GM12878 (cell line): ENCODE measurements around the gene ZNF526. TPM values are rescaled to one million over a fixed set of nuclear protein-coding genes. Genes with fewer than 3 reads are reported as not detected.
A peak's percentile ranks its signal among the peaks of the same experiment; 100 is the strongest.

Experiments used
- ATAC-seq: fragments of 200-7000 bp; cut with Tn5 transposase; 3 replicates; pipeline ENCODE4 v1.9.1; 2020; ENCODE audit warnings: mild to moderate bottlenecking, moderate library complexity
- BruUV-seq: library from RNA; stranded (reverse); fragments of 400-500 nt; replicated peaks from 2 replicates; lab custom pipeline; 2021; lab: Mats Ljungman, UMichigan
- CTCF ChIA-PET: fragments of 300-600 bp; sonication (Branson Sonifier 250); formaldehyde crosslinking; extraction: SDS; loops from one replicate; lab custom pipeline; 2021; ENCODE audit warnings: inconsistent platforms; lab: Yijun Ruan, JAX
- POLR2A ChIA-PET: fragments of 350-600 bp; formaldehyde crosslinking; extraction: SDS; loops from one replicate; lab custom pipeline; 2021; ENCODE audit warnings: inconsistent platforms; lab: Charles Lee
- RAD21 ChIA-PET: fragments of 300-600 bp; sonication (Branson Sonifier 250); formaldehyde crosslinking; loops from one replicate; lab custom pipeline; 2023; ENCODE audit warnings: antibody characterized with exemption; ENCODE audit not compliant: unreplicated experiment; lab: Charles Lee
- SMC1A ChIA-PET: fragments of 300-600 bp; sonication (Branson Sonifier 250); formaldehyde crosslinking; loops from one replicate; lab custom pipeline; 2023; ENCODE audit not compliant: unreplicated experiment, uncharacterized antibody; lab: Charles Lee
- DNase-seq: peaks from one replicate; pipeline ENCODE4 v3.0.0-alpha.2; 2011; ENCODE audit warnings: low read depth, low spot score
- FAIRE-seq: peaks from 3 replicates; lab custom pipeline; 2011; peaks lifted over from hg19 to GRCh38; lab: Jason Lieb, UNC
- H2AFZ ChIP-seq: 2 replicates; pipeline ENCODE4 v1.6.0; 2011; ENCODE audit warnings: low read depth, low read length, control low read depth; ENCODE audit not compliant: control insufficient read depth
- H3K27ac ChIP-seq: 2 replicates; pipeline ENCODE4 v1.5.1; 2011; ENCODE audit warnings: control low read depth; ENCODE audit not compliant: control insufficient read depth, insufficient read depth
- H3K27me3 ChIP-seq, 2 experiments: replicated peaks in 1 of 2; 2 replicates each; pipeline versions ENCODE4 v1.6.0 to v1.6.1; 2011; ENCODE audit warnings: low read length in 1 of 2; ENCODE audit not compliant: control insufficient read depth in 2 of 2, insufficient read depth in 2 of 2
- H3K36me3 ChIP-seq, 2 experiments: 2 replicates each; pipeline ENCODE4 v1.5.1; 2011; ENCODE audit warnings: low read length in 1 of 2; ENCODE audit not compliant: control insufficient read depth in 2 of 2, insufficient read depth in 2 of 2
- H3K4me1 ChIP-seq: 2 replicates; pipeline ENCODE4 v1.6.1; 2011; ENCODE audit warnings: mild to moderate bottlenecking, low read length, moderate library complexity, mixed read lengths; ENCODE audit not compliant: control insufficient read depth, insufficient read depth
- H3K4me2 ChIP-seq: 2 replicates; pipeline ENCODE4 v1.6.0; 2011; ENCODE audit warnings: control low read depth; ENCODE audit not compliant: control insufficient read depth, insufficient read depth
- H3K4me3 ChIP-seq: fragments of 200-600 bp; sonication (generic); 2 replicates; pipeline ENCODE4 v1.5.1; 2016
- H3K79me2 ChIP-seq: 2 replicates; pipeline ENCODE4 v1.6.0; 2011; ENCODE audit warnings: low read length; ENCODE audit not compliant: control insufficient read depth, insufficient read depth
- H3K9ac ChIP-seq: 2 replicates; pipeline ENCODE4 v1.8.0; 2011; ENCODE audit warnings: low read length, control low read depth, mixed read lengths; ENCODE audit not compliant: control insufficient read depth, insufficient read depth
- H3K9me3 ChIP-seq: replicated peaks from 3 replicates; pipeline ENCODE4 v1.5.1; 2011; ENCODE audit warnings: mild to moderate bottlenecking, low read length; ENCODE audit not compliant: control insufficient read depth, insufficient read depth
- H4K20me1 ChIP-seq: 2 replicates; pipeline ENCODE4 v1.6.0; 2011; ENCODE audit not compliant: control insufficient read depth, insufficient read depth
- BCL3 ChIP-seq: IDR thresholded peaks from 2 replicates; pipeline ENCODE4 v1.6.1; 2011; ENCODE audit warnings: borderline replicate concordance, low read depth, mild to moderate bottlenecking, moderate library complexity, low read length; ENCODE audit not compliant: insufficient read depth, poor library complexity, severe bottlenecking
- EGR1 ChIP-seq, 2 experiments: IDR thresholded peaks; 1 replicate in 1 of 2; 2 replicates in 1 of 2; pipeline ENCODE4 v1.6.1; 2011 to 2012; ENCODE audit warnings: low read depth in 2 of 2, low read length in 2 of 2, borderline replicate concordance in 1 of 2, mild to moderate bottlenecking in 1 of 2, moderate library complexity in 1 of 2
- MTA2 ChIP-seq: fragments of 450-650 bp; IDR thresholded peaks from 2 replicates; pipeline ENCODE4 v1.6.1; 2016; ENCODE audit warnings: low read depth, mild to moderate bottlenecking, moderate library complexity
- NRF1 ChIP-seq: conservative IDR thresholded peaks from 2 replicates; pipeline ENCODE4 v1.6.1; 2011; ENCODE audit warnings: mild to moderate bottlenecking, low read depth, low read length, improper control_type of control experiment
- POLR2A ChIP-seq: IDR thresholded peaks from 2 replicates; pipeline ENCODE4 v1.6.1; 2011; ENCODE audit warnings: low read depth, mild to moderate bottlenecking, low read length
- PRDM15 ChIP-seq: fragments of 450-650 bp; formaldehyde crosslinking; IDR thresholded peaks from 2 replicates; pipeline ENCODE4 v1.4.0; 2020; ENCODE audit warnings: mild to moderate bottlenecking, moderate library complexity
- SIN3A ChIP-seq: IDR thresholded peaks from 2 replicates; pipeline ENCODE4 v1.6.1; 2012; ENCODE audit warnings: low read depth, low read length, improper control_type of control experiment
- WGBS: methylation state at CpG from one replicate; pipeline ENCODE4 v1.1.6; 2016; ENCODE audit warnings: low lambda C conversion rate; ENCODE audit not compliant: insufficient replicate concordance, insufficient coverage; ENCODE audit errors: missing lambda C conversion rate; 5-methylcytosine and 5-hydroxymethylcytosine counted together
- in situ Hi-C: fragments of 300-500 bp; cut with MboI; formaldehyde crosslinking; loops from 9 replicates; pipeline ENCODE4 v1.14.3; 2018; ENCODE audit warnings: mixed read lengths
- intact Hi-C: fragments of 100-400 bp; cut with micrococcal nuclease; formaldehyde crosslinking; loops from one replicate; pipeline ENCODE4 v1.14.2; 2022; ENCODE audit not compliant: unreplicated experiment
- polyA plus RNA-seq, 11 experiments: library from polyadenylated mRNA; depleted of rRNA in 4 of 11; unstranded in 6 of 11; stranded (reverse) in 5 of 11; fragments of >200 nt; fragmentation: Nextera tagmentation in 4 of 11; fragmentation: Illumina TruSeq in 1 of 11; extraction: Ambion mirVana in 4 of 11; extraction: Trizol in 1 of 11; gene quantifications; 1 replicate in 1 of 11; 2 replicates in 10 of 11; pipeline versions ENCODE4 v1.2.1 to v1.2.3, GENCODE V29; 2011 to 2016; ENCODE audit warnings: inconsistent platforms in 2 of 11, missing spikeins in 2 of 11, low read depth in 1 of 11
- total RNA-seq, 4 experiments: library from RNA; depleted of rRNA in 3 of 4; stranded (reverse); fragments of >200 nt in 3 of 4; fragmentation: Illumina TruSeq in 1 of 4; extraction: Trizol in 1 of 4; gene quantifications; 2 replicates each; pipeline versions ENCODE4 v1.2.1 to v1.2.3, GENCODE V29; 2013 to 2021

The ZNF526 gene
- total and polyA plus RNA-seq, 10 of the 15 experiments (the other 5 are each of a cell fraction or from before 2014, with no cell fraction given) = 1.8 to 18.3 (median 5.5) TPM

GRCh38 chr19:42233678-42234292 lies 13.7 kb downstream of the ZNF526 start:
- H3K9me3 ChIP-seq = no peaks in the 10 kb centered on the region
- no peak overlapping the region for H3K27ac ChIP-seq
- no peak overlapping the region for H3K9ac ChIP-seq
- no TSS peak for BruUV-seq
- no peak overlapping the region for H3K4me2 ChIP-seq
- no peak overlapping the region for H2AFZ ChIP-seq
- H3K36me3 ChIP-seq = peaks cover 30 to 34% of the 10 kb centered on the region in 2 experiments; a peak in 3 of 4 replicates
- H3K27me3 ChIP-seq = no peaks in the 10 kb centered on the region
- no peak for FAIRE-seq
- H3K4me1 ChIP-seq = no peaks in the 10 kb centered on the region
- no peak overlapping the region for H3K4me3 ChIP-seq
- SMC1A ChIA-PET = interaction anchor here (0.7 kb wide), 1 partner anchor 14 kb away, joined by 4 read pairs; no protein-coding TSS in a partner anchor
- CTCF ChIA-PET = interaction anchor here (1.0 to 1.8 kb wide), 3 partner anchors 11 to 200 kb away, joined by 3 to 6 read pairs (median 4); no protein-coding TSS in a partner anchor
- intact Hi-C loops (no loop called here), in situ Hi-C loops (no loop called here)
- no peaks in the 10 kb centered on the region for H4K20me1 ChIP-seq
- H3K79me2 ChIP-seq = peaks cover 1% of the 10 kb centered on the region
- DNase-seq = no peak
- peak; percentile 40; the same call in 1 of the 2 replicates for TF ChIP-seq POLR2A
- no peak for TF ChIP-seq NRF1
- RAD21 ChIA-PET = interaction anchor here (1.4 to 2.3 kb wide), 2 partner anchors 9 to 63 kb away, joined by 3 to 5 read pairs; no protein-coding TSS in a partner anchor
- ATAC-seq = no peak
- 93% methylated on average over 6 of the region's 6 CpGs for WGBS
- POLR2A ChIA-PET = interaction anchor here (1.2 kb wide), 1 partner anchor 14 kb away, joined by 3 read pairs; the partner anchor contains the start of gene ZNF526

GRCh38 chr19:42234364-42234763 lies 14.3 kb downstream of the ZNF526 start:
- H3K27ac ChIP-seq = no peak overlapping the region
- H3K79me2 ChIP-seq = peaks cover 7% of the 10 kb centered on the region
- intact Hi-C loops = no loop called here
- SMC1A ChIA-PET = no interaction called here
- ATAC-seq (no peak), DNase-seq (no peak), FAIRE-seq (no peak)
- H3K27me3 ChIP-seq = no peaks in the 10 kb centered on the region
- no TSS peak for BruUV-seq
- H3K4me3 ChIP-seq = no peak overlapping the region
- CTCF ChIA-PET = interaction anchor here (0.9 to 1.5 kb wide), 2 partner anchors 12 to 45 kb away, joined by 4 to 6 read pairs; no protein-coding TSS in a partner anchor
- in situ Hi-C loops = no loop called here
- no peak overlapping the region for H2AFZ ChIP-seq
- no peaks in the 10 kb centered on the region for H4K20me1 ChIP-seq
- H3K9me3 ChIP-seq = no peaks in the 10 kb centered on the region
- H3K9ac ChIP-seq = no peak overlapping the region
- H3K4me1 ChIP-seq = no peaks in the 10 kb centered on the region
- RAD21 ChIA-PET = interaction anchor here (2.3 kb wide), 1 partner anchor 9 kb away, joined by 5 read pairs; no protein-coding TSS in a partner anchor
- H3K4me2 ChIP-seq = no peak overlapping the region
- POLR2A ChIA-PET = interaction anchor here (0.5 to 1.3 kb wide), 3 partner anchors 14 to 23 kb away, joined by 3 read pairs; partner anchors contain the start of gene ZNF526
- H3K36me3 ChIP-seq = peaks cover 30 to 34% of the 10 kb centered on the region in 2 experiments; a peak in 3 of 4 replicates
- 98% methylated on average over 11 of the region's 11 CpGs for WGBS
- TF ChIP-seq EGR1 (IDR thresholded peaks at IDR 0.05; ENCODE audit: borderline replicate concordance in 1 of 2, low read depth in 2 of 2, low read length in 2 of 2) (no peak), PRDM15 (CRISPR knock-in tag) (no peak), SIN3A (no peak), BCL3 (no peak), MTA2 (no peak)
